Measurements from ENCODE around the gene MELTF. TPM values are rescaled to one million over a fixed set of nuclear protein-coding genes. Genes with fewer than 3 reads are reported as not detected.

MELTF gene
- total and polyA plus RNA-seq, 2 experiments from 2014 or later, result 0.86 to 1.1 TPM

- Histone ChIP-seq H3K36me3 (ENCODE audit: low read depth) (no peaks in the 10 kb centered on the region), H3K4me2 (ENCODE audit: unreplicated experiment) (peak overlapping the region; percentile 65), H3K27ac (peak overlapping the region; percentile 65), H3F3A (ENCODE audit: insufficient read depth) (peaks cover 21% of the 10 kb centered on the region), H3K4me1 (ENCODE audit: insufficient read depth) (peaks cover 12% of the 10 kb centered on the region), H3K79me2 (ENCODE audit: insufficient read depth) (no peaks in the 10 kb centered on the region), H3K4me3 (no peak overlapping the region), H3K9me2 (ENCODE audit: insufficient read depth) (no peaks in the 10 kb centered on the region), H3K9me3 (ENCODE audit: low read depth) (no peaks in the 10 kb centered on the region), H3K27me3 (replicated peaks; ENCODE audit: insufficient read depth) (no peaks in the 10 kb centered on the region), H4K20me1 (ENCODE audit: insufficient read depth) (no peaks in the 10 kb centered on the region), H3K9ac (peak overlapping the region; percentile 58), H2AFZ (peak overlapping the region; percentile 35; the same call in 1 of the 2 replicates)
- TF ChIP-seq EZH2 (IDR thresholded peaks at IDR 0.05; ENCODE audit: insufficient read depth, poor library complexity, severe bottlenecking) (no peak), EZH2phosphoT487 (IDR thresholded peaks at IDR 0.05; ENCODE audit: insufficient read depth, low read depth) (no peak)
- 24 to 28% methylated on average over 12 of the region's 12 CpGs for WGBS, 2 experiments (ENCODE audit: low coverage in 1 of 2, low lambda C conversion rate in 2 of 2, missing lambda C conversion rate in 2 of 2)
- DNase-seq, result peak; percentile 97
- in situ Hi-C loops (cut with MboI), result no loop called here
These were observed 2.0 kb upstream of the MELTF start for GRCh38 chr3:197031315-197032285.

- WGBS, 2 experiments (ENCODE audit: low coverage in 1 of 2, low lambda C conversion rate in 2 of 2, missing lambda C conversion rate in 2 of 2), result 92 to 94% methylated on average over 30 to 32 of the region's 33 CpGs
- Histone ChIP-seq H3K9ac (peak overlapping the region; percentile 58), H3K27me3 (replicated peaks; ENCODE audit: insufficient read depth) (no peaks in the 10 kb centered on the region), H3K4me1 (ENCODE audit: insufficient read depth) (peaks cover 12% of the 10 kb centered on the region), H3K27ac (peak overlapping the region; percentile 65), H4K20me1 (ENCODE audit: insufficient read depth) (no peaks in the 10 kb centered on the region), H3K79me2 (ENCODE audit: insufficient read depth) (no peaks in the 10 kb centered on the region), H3F3A (ENCODE audit: insufficient read depth) (peaks cover 21% of the 10 kb centered on the region), H3K9me2 (ENCODE audit: insufficient read depth) (no peaks in the 10 kb centered on the region), H3K4me2 (ENCODE audit: unreplicated experiment) (no peak overlapping the region), H3K36me3 (ENCODE audit: low read depth) (no peaks in the 10 kb centered on the region), H3K9me3 (ENCODE audit: low read depth) (no peaks in the 10 kb centered on the region), H3K4me3 (no peak overlapping the region), H2AFZ (no peak overlapping the region)
- no peak for DNase-seq
- in situ Hi-C loops (cut with MboI), result no loop called here
- TF ChIP-seq EZH2phosphoT487 (IDR thresholded peaks at IDR 0.05; ENCODE audit: insufficient read depth, low read depth) (no peak), EZH2 (IDR thresholded peaks at IDR 0.05; ENCODE audit: insufficient read depth, poor library complexity, severe bottlenecking) (no peak)
These were observed 1.0 kb upstream of the MELTF start for GRCh38 chr3:197030379-197031314.

- Histone ChIP-seq H3K9me2 (ENCODE audit: insufficient read depth) (no peaks in the 10 kb centered on the region), H3K36me3 (ENCODE audit: low read depth) (no peaks in the 10 kb centered on the region), H3K4me1 (ENCODE audit: insufficient read depth) (peaks cover 12% of the 10 kb centered on the region), H3K9ac (peak overlapping the region; percentile 61), H3K4me2 (ENCODE audit: unreplicated experiment) (peak overlapping the region; percentile 14), H2AFZ (peak overlapping the region; percentile 60), H3K27me3 (replicated peaks; ENCODE audit: insufficient read depth) (no peaks in the 10 kb centered on the region), H3K9me3 (ENCODE audit: low read depth) (no peaks in the 10 kb centered on the region), H3F3A (ENCODE audit: insufficient read depth) (peaks cover 21% of the 10 kb centered on the region), H3K79me2 (ENCODE audit: insufficient read depth) (no peaks in the 10 kb centered on the region), H3K4me3 (peak overlapping the region; percentile 55), H3K27ac (no peak overlapping the region), H4K20me1 (ENCODE audit: insufficient read depth) (no peaks in the 10 kb centered on the region)
- TF ChIP-seq EZH2 (IDR thresholded peaks at IDR 0.05; ENCODE audit: insufficient read depth, poor library complexity, severe bottlenecking) (peak; percentile 65), EZH2phosphoT487 (IDR thresholded peaks at IDR 0.05; ENCODE audit: insufficient read depth, low read depth) (no peak)
- in situ Hi-C loops (cut with MboI), result no loop called here
- 7 to 11% methylated on average over 27 to 67 of the region's 67 CpGs for WGBS, 2 experiments (ENCODE audit: low coverage in 1 of 2, low lambda C conversion rate in 2 of 2, missing lambda C conversion rate in 2 of 2)
- peak; percentile 41 for DNase-seq
These were observed 698 bp downstream of the MELTF start for GRCh38 chr3:197028728-197029510.

Measured in GM23248 (cell line).